HepG2 (cell line): Measurements from ENCODE around the gene PPP2R5D. TPM values are rescaled to one million over a fixed set of nuclear protein-coding genes. Genes with fewer than 3 reads are reported as not detected.

Experiments
- ADNP ChIP-seq: sonication (generic); formaldehyde crosslinking; IDR thresholded peaks from 2 replicates; pipeline ENCODE4 v1.4.0; 2020; ENCODE audit warnings: missing genetic modification reagents
- ASH2L ChIP-seq: fragments of 300-600, 200-600 bp; sonication (generic); IDR thresholded peaks from 2 replicates; pipeline ENCODE4 v1.7.0; 2017; ENCODE audit warnings: low read depth, mild to moderate bottlenecking, moderate library complexity, mixed read lengths, low read length; ENCODE audit not compliant: insufficient read length
- ATF2 ChIP-seq: sonication (generic); formaldehyde crosslinking; IDR thresholded peaks from 2 replicates; pipeline ENCODE4 v1.4.0; 2020; ENCODE audit warnings: missing genetic modification reagents
- CCDC6 ChIP-seq: sonication (generic); formaldehyde crosslinking; IDR thresholded peaks from 2 replicates; pipeline ENCODE4 v1.8.1; 2022; ENCODE audit warnings: mild to moderate bottlenecking, missing genetic modification reagents, moderate library complexity
- CTCF ChIP-seq: sonication (generic); formaldehyde crosslinking; IDR thresholded peaks from 2 replicates; pipeline ENCODE4 v1.5.0; 2020; ENCODE audit warnings: mild to moderate bottlenecking, missing genetic modification reagents, moderate library complexity
- EZH2 ChIP-seq: conservative IDR thresholded peaks from 2 replicates; pipeline ENCODE4 v1.6.1; 2012; ENCODE audit warnings: mild to moderate bottlenecking, low read depth, low read length, moderate library complexity
- FOXK1 ChIP-seq: sonication (generic); formaldehyde crosslinking; IDR thresholded peaks from 2 replicates; pipeline ENCODE4 v1.4.0; 2020; ENCODE audit warnings: low read depth, missing genetic modification reagents, borderline replicate concordance
- HMGA1 ChIP-seq: sonication (generic); formaldehyde crosslinking; conservative IDR thresholded peaks from 2 replicates; pipeline ENCODE4 v1.4.0; 2020; ENCODE audit warnings: missing genetic modification reagents
- HNF4A ChIP-seq: sonication (generic); formaldehyde crosslinking; IDR thresholded peaks from 2 replicates; pipeline ENCODE4 v1.4.0; 2020; ENCODE audit warnings: missing genetic modification reagents
- JARID2 ChIP-seq: sonication (generic); formaldehyde crosslinking; IDR thresholded peaks from 2 replicates; pipeline ENCODE4 v1.8.1; 2023; ENCODE audit warnings: missing genetic modification reagents, inconsistent platforms; ENCODE audit not compliant: insufficient replicate concordance
- MLLT10 ChIP-seq: sonication (generic); formaldehyde crosslinking; IDR thresholded peaks from 2 replicates; pipeline ENCODE4 v1.4.0; 2020; ENCODE audit warnings: missing genetic modification reagents
- RBM39 ChIP-seq: fragments of 200-400 bp; formaldehyde crosslinking; IDR thresholded peaks from one replicate; pipeline ENCODE4 v1.6.1; 2018; ENCODE audit warnings: antibody characterized with exemption, mild to moderate bottlenecking, low read depth, low read length; ENCODE audit not compliant: poor library complexity, severe bottlenecking
- RORA ChIP-seq: sonication (generic); formaldehyde crosslinking; IDR thresholded peaks from 2 replicates; pipeline ENCODE4 v1.5.0; 2020; ENCODE audit warnings: mild to moderate bottlenecking, missing genetic modification reagents, moderate library complexity
- TOPORS ChIP-seq: sonication (generic); formaldehyde crosslinking; IDR thresholded peaks from 2 replicates; pipeline ENCODE4 v1.8.0; 2023; ENCODE audit warnings: mild to moderate bottlenecking, missing genetic modification reagents
- XBP1 ChIP-seq: sonication (generic); formaldehyde crosslinking; IDR thresholded peaks from 2 replicates; pipeline ENCODE4 v1.5.0; 2020; ENCODE audit warnings: missing genetic modification reagents
- ZFP82 ChIP-seq: sonication (generic); formaldehyde crosslinking; IDR thresholded peaks from 2 replicates; pipeline ENCODE4 v1.5.1; 2020; ENCODE audit warnings: mild to moderate bottlenecking, missing genetic modification reagents, borderline replicate concordance
- ZNF136 ChIP-seq: sonication (generic); formaldehyde crosslinking; IDR thresholded peaks from 2 replicates; pipeline ENCODE4 v1.8.1; 2022; ENCODE audit warnings: low read depth, mild to moderate bottlenecking, moderate library complexity, missing genetic modification reagents
- ZZZ3 ChIP-seq: sonication (generic); formaldehyde crosslinking; IDR thresholded peaks from 2 replicates; pipeline ENCODE4 v1.4.0; 2020; ENCODE audit warnings: missing genetic modification reagents, mild to moderate bottlenecking, borderline replicate concordance
- polyA plus RNA-seq, 8 experiments: library from polyadenylated mRNA; depleted of rRNA in 3 of 8; stranded (reverse) in 7 of 8; unstranded in 1 of 8; fragments of >200 nt; fragmentation: Illumina TruSeq in 4 of 8; extraction: Trizol in 4 of 8; gene quantifications; 2 replicates each; pipeline versions ENCODE4 v1.2.1 to v1.2.3, GENCODE V29; 2011 to 2016; ENCODE audit warnings: low read depth in 4 of 8, missing spikeins in 1 of 8, mixed read lengths in 1 of 8; ENCODE audit not compliant: insufficient read depth in 1 of 8
- total RNA-seq, 5 experiments: library from RNA; depleted of rRNA; stranded (reverse); fragments of >200 nt; fragmentation: Illumina TruSeq; extraction: Trizol; gene quantifications; 2 replicates each; pipeline ENCODE4 v1.2.3, GENCODE V29; 2016; ENCODE audit warnings: low read depth in 1 of 5
- TF ChIP-seq, protein P1 (sequence below): sonication (generic); formaldehyde crosslinking; IDR thresholded peaks from 2 replicates; pipeline ENCODE4 v1.5.1; 2020; ENCODE audit warnings: mild to moderate bottlenecking, missing genetic modification reagents
- TF ChIP-seq, protein P2 (sequence below): sonication (generic); formaldehyde crosslinking; IDR thresholded peaks from 2 replicates; pipeline ENCODE4 v1.9.0; 2022; ENCODE audit warnings: low read depth, missing genetic modification reagents

PPP2R5D gene
- total and polyA plus RNA-seq, 2 of the 13 experiments (the other 11 are each of a cell fraction or from before 2014, with no cell fraction given), result 53.7 to 60.4 TPM

DNA sequence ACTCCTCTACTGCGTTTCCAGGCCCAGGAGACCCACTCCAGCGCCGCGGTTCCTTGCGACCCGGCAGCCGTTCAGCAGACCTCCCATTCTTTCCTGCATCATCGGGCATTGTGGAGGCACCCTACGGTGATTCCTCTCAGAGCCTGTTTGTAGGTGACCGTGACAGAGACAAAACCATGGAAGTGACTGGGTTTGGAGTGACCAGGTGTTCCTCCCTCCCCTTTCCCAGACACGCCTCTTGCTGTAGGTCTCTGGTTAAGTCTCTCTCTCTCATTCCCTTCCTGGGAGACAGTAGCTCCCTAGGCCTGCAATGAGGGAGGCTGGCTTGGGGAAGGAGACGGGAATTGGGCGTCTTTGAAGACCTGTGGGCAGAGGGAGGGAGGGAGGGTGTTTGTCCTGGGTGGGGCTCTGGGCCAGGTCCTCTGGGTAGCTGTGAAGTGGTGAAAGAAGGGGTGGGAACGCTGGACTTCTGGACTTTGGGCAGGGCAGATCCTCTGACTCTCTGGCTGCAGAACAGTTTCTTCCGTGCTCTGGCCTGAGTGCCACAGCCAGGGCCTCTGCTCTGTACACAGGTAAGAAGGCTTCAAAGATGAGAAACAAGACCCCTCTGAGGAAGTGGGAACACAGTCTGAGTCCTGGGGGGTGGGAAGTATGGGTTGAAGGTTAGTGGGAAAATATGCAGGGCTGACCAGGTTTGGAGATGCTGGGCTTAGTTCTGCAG, 75.8 kb downstream of the PPP2R5D start (continued):
- TF ChIP-seq, protein P1, sequence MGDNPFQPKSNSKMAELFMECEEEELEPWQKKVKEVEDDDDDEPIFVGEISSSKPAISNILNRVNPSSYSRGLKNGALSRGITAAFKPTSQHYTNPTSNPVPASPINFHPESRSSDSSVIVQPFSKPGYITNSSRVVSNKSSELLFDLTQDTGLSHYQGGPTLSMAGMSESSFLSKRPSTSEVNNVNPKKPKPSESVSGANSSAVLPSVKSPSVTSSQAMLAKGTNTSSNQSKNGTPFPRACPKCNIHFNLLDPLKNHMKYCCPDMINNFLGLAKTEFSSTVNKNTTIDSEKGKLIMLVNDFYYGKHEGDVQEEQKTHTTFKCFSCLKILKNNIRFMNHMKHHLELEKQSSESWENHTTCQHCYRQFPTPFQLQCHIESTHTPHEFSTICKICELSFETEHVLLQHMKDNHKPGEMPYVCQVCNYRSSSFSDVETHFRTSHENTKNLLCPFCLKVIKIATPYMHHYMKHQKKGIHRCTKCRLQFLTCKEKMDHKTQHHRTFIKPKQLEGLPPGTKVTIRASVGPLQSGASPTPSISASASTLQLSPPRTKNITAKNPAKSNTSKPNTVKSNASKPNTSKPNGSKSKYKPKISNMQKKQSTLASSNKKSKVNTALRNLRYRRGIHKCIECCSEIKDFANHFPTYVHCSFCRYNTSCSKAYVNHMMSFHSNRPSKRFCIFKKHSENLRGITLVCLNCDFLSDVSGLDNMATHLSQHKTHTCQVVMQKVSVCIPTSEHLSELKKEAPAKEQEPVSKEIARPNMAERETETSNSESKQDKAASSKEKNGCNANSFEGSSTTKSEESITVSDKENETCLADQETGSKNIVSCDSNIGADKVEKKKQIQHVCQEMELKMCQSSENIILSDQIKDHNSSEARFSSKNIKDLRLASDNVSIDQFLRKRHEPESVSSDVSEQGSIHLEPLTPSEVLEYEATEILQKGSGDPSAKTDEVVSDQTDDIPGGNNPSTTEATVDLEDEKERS (CRISPR knock-in tag), result peak; percentile 89
- TF ChIP-seq ZFP82 (CRISPR knock-in tag) (0 out of 2 replicates have a peak, but pooled peaks have one; percentile 89), ATF2 (0 out of 2 replicates have a peak, but pooled peaks have one; percentile 68), ZZZ3 (CRISPR knock-in tag) (peak; percentile 87; the same call in 1 of the 2 replicates), FOXK1 (CRISPR knock-in tag) (peak; percentile 57; the same call in 1 of the 2 replicates), MLLT10 (CRISPR knock-in tag) (no peak), RBM39 (peak; percentile 80), CCDC6 (CRISPR knock-in tag) (peak; percentile 47; the same call in 1 of the 2 replicates), ADNP (no peak), TOPORS (CRISPR knock-in tag) (peak; percentile 47), JARID2 (CRISPR knock-in tag) (peak; percentile 37), ZNF136 (CRISPR knock-in tag) (no peak; the same call in 1 of the 2 replicates), CTCF (CRISPR knock-in tag) (0 out of 2 replicates have a peak, but pooled peaks have one; percentile 2), EZH2 (no peak), RORA (no peak), HNF4A (CRISPR knock-in tag) (peak; percentile 96), ASH2L (peak; percentile 24), HMGA1 (CRISPR knock-in tag) (no peak), XBP1 (no peak)
- TF ChIP-seq, protein P2, sequence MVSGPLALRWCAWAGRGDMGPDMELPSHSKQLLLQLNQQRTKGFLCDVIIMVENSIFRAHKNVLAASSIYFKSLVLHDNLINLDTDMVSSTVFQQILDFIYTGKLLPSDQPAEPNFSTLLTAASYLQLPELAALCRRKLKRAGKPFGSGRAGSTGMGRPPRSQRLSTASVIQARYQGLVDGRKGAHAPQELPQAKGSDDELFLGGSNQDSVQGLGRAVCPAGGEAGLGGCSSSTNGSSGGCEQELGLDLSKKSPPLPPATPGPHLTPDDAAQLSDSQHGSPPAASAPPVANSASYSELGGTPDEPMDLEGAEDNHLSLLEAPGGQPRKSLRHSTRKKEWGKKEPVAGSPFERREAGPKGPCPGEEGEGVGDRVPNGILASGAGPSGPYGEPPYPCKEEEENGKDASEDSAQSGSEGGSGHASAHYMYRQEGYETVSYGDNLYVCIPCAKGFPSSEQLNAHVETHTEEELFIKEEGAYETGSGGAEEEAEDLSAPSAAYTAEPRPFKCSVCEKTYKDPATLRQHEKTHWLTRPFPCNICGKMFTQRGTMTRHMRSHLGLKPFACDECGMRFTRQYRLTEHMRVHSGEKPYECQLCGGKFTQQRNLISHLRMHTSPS (CRISPR knock-in tag), result peak; percentile 71; the same call in 1 of the 2 replicates
